NCI-H1694 treated with DMSO at 0.1 percent for 48 hours (cell line): ENCODE data around the gene PAX2.

ENCODE experiments used
- DNase-seq: peaks from one replicate; lab custom pipeline; 2025; lab: John Stamatoyannopoulos, UW

PAX2 gene

GRCh38 chr10:100848770-100849169, 103.4 kb downstream of the PAX2 start:
- no peak for DNase-seq

DNA sequence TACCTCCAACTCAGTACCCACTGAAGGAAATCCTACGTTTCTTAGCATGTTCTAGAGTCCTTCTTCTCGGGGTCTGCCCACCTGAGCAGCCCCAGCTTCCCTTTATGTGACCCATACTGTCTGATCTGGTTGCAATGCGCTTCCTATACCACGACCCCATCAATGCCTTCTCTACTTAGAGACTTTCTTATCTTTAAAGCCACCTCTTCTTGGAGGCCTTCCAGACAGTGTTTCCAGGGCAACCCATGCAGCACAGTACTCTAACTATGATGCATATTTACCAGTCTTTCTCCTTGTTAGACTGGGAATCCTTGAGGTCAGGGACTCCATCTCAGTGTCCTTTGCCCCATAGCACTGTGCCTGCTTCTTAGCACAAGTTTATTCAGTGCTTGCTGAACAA, 112.9 kb downstream of the PAX2 start:
- DNase-seq: no peak

DNA sequence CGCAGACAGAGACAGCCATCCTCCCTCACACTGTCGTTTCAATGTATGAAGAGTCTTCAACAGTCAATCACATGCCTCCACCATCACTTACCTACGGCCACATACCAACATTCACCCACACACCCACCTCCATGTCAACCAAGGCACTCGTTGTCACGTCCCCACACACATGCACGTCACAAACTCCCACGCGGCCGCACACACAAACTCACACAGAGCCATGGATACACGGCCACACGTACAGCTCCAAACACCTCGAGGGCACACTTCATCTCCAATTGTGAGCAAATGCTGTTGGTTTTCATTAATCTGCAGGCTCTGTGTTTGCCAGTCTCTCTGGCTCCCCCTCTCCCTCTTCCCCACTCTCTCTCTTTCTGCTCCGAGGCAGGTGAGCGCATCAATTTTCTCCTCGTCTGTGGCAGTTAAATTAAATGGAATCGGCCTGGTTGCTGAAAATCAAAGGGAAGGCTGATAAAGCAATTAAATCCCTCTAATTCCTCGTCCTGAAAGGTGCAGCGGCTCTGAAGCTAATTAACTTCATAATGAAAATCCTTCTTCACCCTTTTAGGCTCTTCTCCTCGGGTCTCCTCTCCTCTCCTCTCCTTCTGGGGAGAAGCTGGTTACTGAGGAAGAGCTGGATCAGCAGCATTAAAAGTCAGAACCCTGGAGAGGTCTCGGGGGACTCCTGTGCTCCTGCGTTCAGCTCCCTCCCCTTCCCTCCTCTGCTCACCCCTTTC, 113.5 kb downstream of the PAX2 start:
- DNase-seq: no peak

- no peak for DNase-seq
Measured at GRCh38 chr10:100859484-100859763, 114.0 kb downstream of the PAX2 start.

DNA sequence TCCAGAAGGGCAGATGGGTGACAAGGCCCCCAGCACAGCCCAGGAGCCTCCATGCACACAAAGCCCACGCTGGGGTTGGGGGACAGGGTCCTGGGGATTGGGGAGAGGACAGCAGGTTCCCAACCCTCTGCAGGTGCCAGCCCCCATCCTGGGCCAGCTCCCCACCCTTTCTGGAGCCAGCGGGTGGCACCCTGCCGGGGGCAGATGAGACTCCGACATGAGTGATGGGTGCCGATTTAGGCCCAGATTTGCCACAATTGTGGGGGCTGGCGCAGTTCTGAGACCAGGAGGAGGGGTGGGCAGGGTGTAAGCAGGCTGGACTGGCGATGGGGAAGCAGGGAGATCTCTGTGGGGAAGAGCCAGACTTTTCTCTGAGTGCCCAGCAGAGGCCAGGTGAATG, 118.1 kb downstream of the PAX2 start:
- no peak for DNase-seq

- DNase-seq: peak; percentile 87
Measured at GRCh38 chr10:100864036-100864885, 118.9 kb downstream of the PAX2 start.

- peak; percentile 76 for DNase-seq
Measured at GRCh38 chr10:100864978-100865377, 119.6 kb downstream of the PAX2 start.

DNA sequence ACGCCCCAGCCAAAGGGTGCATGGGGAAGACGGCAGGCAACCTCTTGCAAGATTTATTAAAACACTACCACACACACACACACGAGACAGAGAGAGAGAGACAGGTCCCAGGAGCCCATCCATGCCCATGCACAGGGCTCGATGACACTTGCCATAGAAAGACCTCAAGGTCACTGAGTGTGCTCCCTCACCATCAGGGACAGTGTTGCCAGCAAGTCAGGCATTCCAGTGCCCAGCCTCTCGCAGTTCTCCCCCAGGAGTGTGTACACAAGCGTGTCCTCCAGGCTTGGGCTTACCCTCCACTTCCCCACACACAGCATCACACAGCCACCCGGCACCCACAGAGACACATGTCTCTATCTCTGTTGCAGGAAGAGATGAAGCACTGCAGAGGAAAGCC, 120.6 kb downstream of the PAX2 start:
- DNase-seq: no peak

- no peak for DNase-seq
Measured at GRCh38 chr10:100866575-100867098, 121.3 kb downstream of the PAX2 start.

GRCh38 chr10:100867261-100867963, 122.0 kb downstream of the PAX2 start:
- DNase-seq: no peak

DNA sequence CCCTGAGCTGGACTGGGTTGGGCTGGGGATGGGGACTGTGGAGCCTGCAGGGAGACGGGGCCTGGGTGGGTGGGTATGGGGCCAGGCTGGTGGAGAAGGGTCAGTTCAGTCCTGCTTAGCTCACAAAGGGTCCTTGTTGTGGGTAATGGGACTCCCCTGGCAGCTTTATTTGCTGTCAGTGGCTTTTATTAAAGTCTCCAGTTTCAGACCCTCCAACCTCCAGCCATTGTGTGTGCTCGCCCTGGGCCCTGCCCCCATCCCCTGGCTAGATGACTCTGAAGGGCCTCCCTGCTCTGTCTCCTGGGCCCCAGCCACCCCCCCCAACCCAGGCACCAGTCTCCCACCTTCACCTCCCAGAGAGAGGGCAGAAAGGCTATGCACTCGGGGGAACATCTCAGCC, 123.0 kb downstream of the PAX2 start:
- no peak for DNase-seq

DNA sequence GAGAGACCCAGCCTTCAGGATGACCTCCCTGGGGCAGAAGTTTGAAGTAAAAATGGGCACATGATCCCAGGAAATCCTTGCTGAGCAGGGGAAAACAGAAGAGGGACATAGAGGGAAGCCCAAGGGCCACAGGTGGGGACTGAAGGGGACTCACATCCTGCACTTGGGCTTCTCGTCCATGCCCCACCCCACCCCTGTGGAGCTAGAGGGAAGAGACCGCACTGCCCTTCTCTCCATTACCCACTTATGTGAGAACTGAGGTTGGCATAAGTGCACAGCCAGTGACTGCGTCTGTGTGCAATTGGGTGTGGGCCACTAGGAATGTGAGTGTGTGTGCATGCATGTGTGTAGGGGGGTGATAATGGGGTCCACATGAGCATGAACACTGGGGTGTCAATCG, 124.0 kb downstream of the PAX2 start:
- no peak for DNase-seq

GRCh38 chr10:100872034-100872791, 126.8 kb downstream of the PAX2 start:
- peak; percentile 47 for DNase-seq

- DNase-seq: no peak
Measured at GRCh38 chr10:100873146-100873826, 127.9 kb downstream of the PAX2 start.

DNA sequence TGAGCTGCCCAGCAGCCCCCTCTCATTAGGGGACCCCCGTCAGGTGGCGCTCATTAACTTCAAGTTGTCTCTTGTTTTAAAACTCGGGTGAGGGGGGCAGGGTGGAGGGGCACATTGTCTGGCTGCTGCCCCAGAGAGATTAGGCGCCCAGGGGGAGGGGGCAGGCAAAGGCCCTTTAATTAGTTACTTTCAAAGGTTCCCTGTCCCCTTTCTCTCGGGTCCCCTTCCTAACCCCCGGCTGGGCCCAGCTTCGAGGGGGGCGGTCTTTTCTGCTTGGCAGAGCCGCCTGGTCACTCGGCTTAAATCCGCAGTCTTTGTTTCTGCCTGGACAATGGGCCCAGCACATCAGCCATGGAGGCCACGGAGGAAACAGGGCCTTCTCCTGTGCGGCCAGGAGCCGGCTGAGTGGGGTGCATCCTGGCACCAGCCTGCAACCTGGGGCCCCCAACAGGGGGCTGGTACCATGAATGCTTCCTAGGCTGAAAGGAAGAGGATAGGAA, 128.5 kb downstream of the PAX2 start:
- no peak for DNase-seq

- DNase-seq: no peak
Measured at GRCh38 chr10:100874702-100875483, 129.5 kb downstream of the PAX2 start.

GRCh38 chr10:100875484-100876166, 130.2 kb downstream of the PAX2 start:
- no peak for DNase-seq

GRCh38 chr10:100876585-100877460, 131.4 kb downstream of the PAX2 start:
- DNase-seq: no peak

DNA sequence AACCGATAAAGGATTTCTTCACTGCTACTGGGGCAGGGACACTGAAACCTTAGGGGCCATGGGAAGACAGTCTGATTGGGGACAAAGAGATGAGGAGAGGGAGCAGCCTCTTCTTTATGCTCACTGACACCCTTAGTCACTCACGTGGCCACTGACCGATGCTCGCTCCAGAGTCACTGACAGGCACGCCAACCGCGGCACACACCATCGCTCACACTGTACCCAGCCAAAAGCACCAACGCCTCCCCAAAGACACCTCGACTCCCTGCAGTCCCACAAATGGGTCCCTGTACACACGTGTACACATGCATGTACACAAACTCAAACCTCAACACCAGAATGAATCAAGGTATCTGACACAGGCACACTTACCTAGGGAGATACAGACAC, 132.1 kb downstream of the PAX2 start:
- no peak for DNase-seq
